ENCODE data around the gene KRTAP12-1.
"Not testable (repeated sequence)": the region's sequence is repeated elsewhere in the genome, so short reads cannot be mapped to it uniquely, and the experiment has no call there.

Gene KRTAP12-1

GRCh38 chr21:44686000-44686781 is 4.2 kb upstream of the KRTAP12-1 start:
- no peak for TF ChIP-seq CTCF (IDR thresholded peaks at IDR 0.05; ENCODE audit: borderline replicate concordance, control extremely low read depth, extremely low read depth, insufficient read depth, missing control alignments)
- no peak for DNase-seq (ENCODE audit: low spot score)
- in situ Hi-C loops (cut with MboI; ENCODE audit: low sequenced_read_pairs, unreplicated experiment): no loop called here

DNA sequence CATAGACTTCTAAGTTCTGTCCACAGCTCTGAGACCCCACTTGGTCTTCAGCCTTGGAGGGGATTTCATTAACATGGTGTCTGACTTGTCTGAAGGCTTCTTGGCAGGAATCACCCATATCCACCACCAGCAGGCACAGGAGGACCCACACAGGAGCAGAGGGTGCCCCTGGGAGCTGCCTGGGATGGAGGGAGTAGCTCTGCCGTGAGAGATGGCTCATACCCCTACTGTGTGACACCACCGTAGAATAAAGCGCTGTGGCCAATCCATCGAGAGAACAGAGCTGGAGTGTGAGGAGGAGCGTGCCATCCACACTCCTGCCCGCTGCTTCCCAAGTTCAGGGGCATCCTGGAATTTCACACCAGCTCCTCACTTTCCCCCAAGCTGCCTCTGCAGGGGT is 3.1 kb upstream of the KRTAP12-1 start:
- DNase-seq (ENCODE audit: low spot score): not testable (repeated sequence)

GRCh38 chr21:44684483-44684882 is 2.5 kb upstream of the KRTAP12-1 start:
- in situ Hi-C loops (cut with MboI; ENCODE audit: low sequenced_read_pairs, unreplicated experiment): no loop called here
- DNase-seq (ENCODE audit: low spot score): no peak
- TF ChIP-seq CTCF (IDR thresholded peaks at IDR 0.05; ENCODE audit: borderline replicate concordance, control extremely low read depth, extremely low read depth, insufficient read depth, missing control alignments): no peak

More for the DNA sequence above, 3.1 kb upstream of the KRTAP12-1 start:
- in situ Hi-C loops (cut with MboI; ENCODE audit: low sequenced_read_pairs, unreplicated experiment): not testable (repeated sequence)

- in situ Hi-C loops (cut with MboI; ENCODE audit: low sequenced_read_pairs, unreplicated experiment): no loop called here
- no peak for TF ChIP-seq CTCF (IDR thresholded peaks at IDR 0.05; ENCODE audit: borderline replicate concordance, control extremely low read depth, extremely low read depth, insufficient read depth, missing control alignments)
- DNase-seq (ENCODE audit: low spot score): no peak
Observed at GRCh38 chr21:44684077-44684476, 2.1 kb upstream of the KRTAP12-1 start.

- in situ Hi-C loops (cut with MboI; ENCODE audit: low sequenced_read_pairs, unreplicated experiment): no loop called here
- no peak for TF ChIP-seq CTCF (IDR thresholded peaks at IDR 0.05; ENCODE audit: borderline replicate concordance, control extremely low read depth, extremely low read depth, insufficient read depth, missing control alignments)
- no peak for DNase-seq (ENCODE audit: low spot score)
Observed at GRCh38 chr21:44682580-44683151, 703 bp upstream of the KRTAP12-1 start.

DNA sequence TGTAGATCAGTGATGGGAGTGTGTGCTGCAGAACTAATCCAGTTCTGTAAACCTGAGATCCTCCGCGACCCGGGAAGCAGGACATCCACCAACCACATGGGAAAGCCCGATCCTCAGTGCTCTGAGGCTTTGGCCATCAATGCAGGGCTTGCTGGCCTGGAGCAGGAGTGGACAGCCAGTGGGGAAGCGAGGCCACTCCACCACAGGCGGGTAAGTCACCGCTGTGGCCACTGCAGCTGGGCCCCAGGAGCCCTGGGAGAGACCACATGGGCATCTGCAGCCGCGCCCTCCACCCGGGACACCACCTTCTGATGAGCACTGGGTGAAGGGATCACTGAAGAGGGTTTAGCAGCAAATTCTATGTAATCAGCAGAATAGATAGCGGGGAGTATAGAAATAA is 811 bp downstream of the KRTAP12-1 start:
- no peak for TF ChIP-seq CTCF (IDR thresholded peaks at IDR 0.05; ENCODE audit: borderline replicate concordance, control extremely low read depth, extremely low read depth, insufficient read depth, missing control alignments)
- in situ Hi-C loops (cut with MboI; ENCODE audit: low sequenced_read_pairs, unreplicated experiment): no loop called here
- DNase-seq (ENCODE audit: low spot score): no peak

- in situ Hi-C loops (cut with MboI; ENCODE audit: low sequenced_read_pairs, unreplicated experiment): no loop called here
- no peak for TF ChIP-seq CTCF (IDR thresholded peaks at IDR 0.05; ENCODE audit: borderline replicate concordance, control extremely low read depth, extremely low read depth, insufficient read depth, missing control alignments)
- DNase-seq (ENCODE audit: low spot score): no peak
Observed at GRCh38 chr21:44677881-44678280, 4.1 kb downstream of the KRTAP12-1 start.

All from GM13976 (cell line).